H1 (cell line): Measurements from ENCODE around the gene CYTL1. TPM values are rescaled to one million over a fixed set of nuclear protein-coding genes. Genes with fewer than 3 reads are reported as not detected.

Source experiments
- RBBP5 ChIP-seq: IDR thresholded peaks from 2 replicates; pipeline ENCODE4 v1.7.1; 2012; ENCODE audit warnings: low read depth, mild to moderate bottlenecking, inconsistent platforms, low read length, moderate library complexity, borderline replicate concordance
- polyA plus RNA-seq, 7 experiments: library from polyadenylated mRNA; depleted of rRNA in 3 of 7; stranded (reverse) in 5 of 7; unstranded in 2 of 7; fragments of >200 nt in 5 of 7; fragments of 200-250 nt in 2 of 7; gene quantifications; 1 replicate in 5 of 7; 2 replicates in 1 of 7; 4 replicates in 1 of 7; pipeline versions ENCODE4 v1.2.1 to v1.2.3, GENCODE V29; 2011 to 2013; ENCODE audit warnings: missing spikeins in 2 of 7, mixed read lengths in 2 of 7
- total RNA-seq: library from RNA; stranded (reverse); fragmentation: NEBNext Ultra II Directional; extraction: Animal tissue kit (Norgen Biotek cat#: 25700); gene quantifications from 2 replicates; pipeline ENCODE4 v1.2.1, GENCODE V29; 2021

The CYTL1 gene
- total and polyA plus RNA-seq, 2 of the 8 experiments (the other 6 are each of a cell fraction or from before 2014, with no cell fraction given): 8.6 to 9.8 TPM

DNA sequence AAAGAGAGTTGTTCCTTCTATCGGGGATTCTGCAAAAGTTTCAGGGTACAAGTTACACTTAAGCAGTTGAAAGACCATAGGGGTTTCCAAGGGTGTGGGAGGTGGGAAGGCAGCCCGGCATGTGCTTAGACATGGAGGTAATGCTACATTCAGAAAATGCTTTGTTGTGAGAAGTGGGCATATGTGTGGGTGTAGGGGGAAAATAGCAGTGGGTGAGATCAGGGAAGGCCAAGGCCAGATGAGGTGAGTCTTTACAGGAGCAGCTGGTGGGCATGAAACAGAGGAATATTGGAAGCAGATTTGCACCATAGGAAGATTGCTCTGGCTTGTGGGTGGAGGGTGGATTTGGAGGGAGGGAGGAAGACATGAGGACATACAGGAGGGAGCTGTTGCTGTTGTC lies 8.3 kb downstream of the CYTL1 start (continued):
- TF ChIP-seq RBBP5: no peak
